GM19372 (cell line): ENCODE measurements around the gene NINL.
"Not testable (repeated sequence)": the region's sequence is repeated elsewhere in the genome, so short reads cannot be mapped to it uniquely, and the experiment has no call there.

Source experiments
- ATAC-seq: cut with Tn5 transposase; IDR thresholded peaks from one replicate; pipeline ENCODE4 v1.9.1; 2021; ENCODE audit warnings: mild to moderate bottlenecking, low read depth, moderate library complexity; ENCODE audit not compliant: unreplicated experiment

NINL gene

DNA sequence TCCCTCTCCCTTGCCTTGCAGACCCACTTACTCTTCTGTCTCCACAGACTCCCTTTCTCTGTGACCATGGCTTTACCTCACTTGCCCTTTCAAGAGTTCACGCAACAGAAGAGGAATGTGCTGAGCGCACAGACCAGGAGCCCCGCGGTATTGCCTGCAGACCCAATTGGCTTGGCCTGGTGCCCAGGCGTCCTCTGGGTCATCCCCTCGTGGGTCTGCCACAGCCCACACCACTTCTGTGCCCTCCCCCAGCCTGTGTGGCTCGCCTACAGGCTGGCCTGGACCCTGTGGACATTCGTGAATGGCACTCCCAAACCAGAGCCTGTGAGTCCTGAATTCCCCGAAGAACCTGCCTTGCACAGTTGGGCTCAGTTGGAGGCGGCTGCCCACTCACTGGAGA is 15.3 kb upstream of the NINL start:
- ATAC-seq = no peak

DNA sequence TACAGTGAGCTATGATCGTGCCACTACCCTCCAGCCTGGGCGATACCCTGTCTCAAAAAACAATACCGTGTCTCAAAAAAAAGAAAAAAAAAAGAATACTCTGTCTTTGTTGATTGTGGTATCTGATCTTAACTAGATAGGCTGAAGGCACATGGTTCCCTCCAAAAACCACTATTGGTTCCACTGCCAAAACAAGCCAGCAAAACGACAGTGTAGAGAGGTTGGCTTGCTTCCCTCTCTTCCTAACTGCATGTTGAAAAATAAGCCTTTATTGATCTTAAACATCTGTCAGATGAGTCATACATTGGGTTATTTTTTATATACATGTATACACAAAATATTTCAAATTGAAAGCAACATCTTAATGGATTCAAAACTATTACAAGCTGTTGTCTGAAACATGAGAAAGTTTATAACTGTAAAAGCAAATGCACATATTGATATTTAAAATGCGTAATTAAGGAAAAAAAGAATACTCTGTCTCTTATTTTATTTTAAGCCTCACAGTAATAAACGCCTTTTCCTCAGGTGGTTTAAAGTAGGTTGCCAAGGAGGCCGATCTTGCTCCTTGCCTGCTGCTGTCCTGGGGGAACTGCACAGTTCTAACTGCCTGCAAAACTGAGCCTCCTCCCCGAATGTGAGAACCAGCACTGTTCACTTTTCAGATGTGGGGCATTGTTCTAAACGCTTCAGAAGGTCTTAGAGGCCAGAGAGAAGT is 7.0 kb upstream of the NINL start:
- no peak for ATAC-seq

DNA sequence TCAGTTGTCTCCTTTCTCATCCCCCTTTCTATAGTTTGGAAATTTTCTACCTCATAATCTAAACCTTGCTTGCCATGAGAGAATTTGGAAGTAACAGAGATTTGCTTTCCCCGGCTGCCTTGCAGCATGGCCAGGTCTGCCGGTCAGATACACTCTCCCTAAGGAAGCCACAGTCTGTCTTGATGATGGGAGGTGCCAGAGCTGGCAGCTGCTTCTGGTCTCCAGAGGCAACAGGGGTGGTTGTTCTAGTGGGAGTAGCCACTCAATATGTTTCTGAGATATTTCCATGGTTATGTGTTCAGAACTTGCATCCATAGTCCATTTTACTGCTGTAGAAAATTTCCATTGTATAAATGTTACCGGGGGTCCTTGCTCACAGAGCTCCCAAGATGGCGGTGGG is 5.4 kb upstream of the NINL start:
- not testable (repeated sequence) for ATAC-seq

- no peak for ATAC-seq
These were observed 3.2 kb upstream of the NINL start for GRCh38 chr20:25588491-25588890.

- ATAC-seq = no peak
These were observed 2.2 kb upstream of the NINL start for GRCh38 chr20:25587536-25587935.

DNA sequence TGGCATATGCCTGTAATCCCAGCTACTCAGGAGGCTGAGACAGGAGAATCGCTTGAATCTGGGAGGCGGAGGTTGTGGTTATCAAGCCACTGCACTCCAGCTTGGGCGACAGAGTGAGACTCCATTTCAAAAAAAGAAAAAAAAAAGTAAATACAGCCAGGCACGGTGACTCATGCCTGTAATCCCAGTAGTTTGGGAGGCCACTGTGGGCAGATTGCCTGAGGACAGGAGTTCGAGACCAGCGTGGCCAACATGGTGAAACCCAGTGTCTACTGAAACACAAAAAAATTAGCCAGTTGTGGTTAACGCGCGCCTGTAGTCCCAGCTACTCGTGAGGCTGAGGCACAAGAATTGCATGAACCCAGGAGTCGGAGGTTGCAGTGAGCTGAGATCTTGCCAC is 1.5 kb upstream of the NINL start:
- no peak for ATAC-seq

DNA sequence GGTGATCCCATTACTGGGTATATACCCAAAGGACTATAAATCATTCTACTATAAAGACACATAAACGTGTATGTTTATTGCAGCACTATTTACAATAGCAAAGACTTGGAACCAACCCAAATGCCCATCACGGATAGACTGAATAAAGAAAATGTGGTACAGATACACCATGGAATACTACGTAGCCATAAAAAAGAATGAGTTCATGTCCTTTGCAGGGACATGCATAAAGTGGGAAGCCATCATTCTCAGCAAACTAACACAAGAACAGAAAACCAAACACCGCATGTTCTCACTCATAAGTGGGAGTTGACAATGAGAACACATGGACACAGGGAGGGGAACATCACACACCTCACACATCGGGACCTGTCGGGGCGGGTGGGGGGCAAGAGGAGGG is 1.7 kb downstream of the NINL start:
- not testable (repeated sequence) for ATAC-seq

- ATAC-seq = no peak
These were observed 4.6 kb downstream of the NINL start for GRCh38 chr20:25580711-25581110.

- no peak for ATAC-seq
These were observed 6.1 kb downstream of the NINL start for GRCh38 chr20:25579081-25579770.

DNA sequence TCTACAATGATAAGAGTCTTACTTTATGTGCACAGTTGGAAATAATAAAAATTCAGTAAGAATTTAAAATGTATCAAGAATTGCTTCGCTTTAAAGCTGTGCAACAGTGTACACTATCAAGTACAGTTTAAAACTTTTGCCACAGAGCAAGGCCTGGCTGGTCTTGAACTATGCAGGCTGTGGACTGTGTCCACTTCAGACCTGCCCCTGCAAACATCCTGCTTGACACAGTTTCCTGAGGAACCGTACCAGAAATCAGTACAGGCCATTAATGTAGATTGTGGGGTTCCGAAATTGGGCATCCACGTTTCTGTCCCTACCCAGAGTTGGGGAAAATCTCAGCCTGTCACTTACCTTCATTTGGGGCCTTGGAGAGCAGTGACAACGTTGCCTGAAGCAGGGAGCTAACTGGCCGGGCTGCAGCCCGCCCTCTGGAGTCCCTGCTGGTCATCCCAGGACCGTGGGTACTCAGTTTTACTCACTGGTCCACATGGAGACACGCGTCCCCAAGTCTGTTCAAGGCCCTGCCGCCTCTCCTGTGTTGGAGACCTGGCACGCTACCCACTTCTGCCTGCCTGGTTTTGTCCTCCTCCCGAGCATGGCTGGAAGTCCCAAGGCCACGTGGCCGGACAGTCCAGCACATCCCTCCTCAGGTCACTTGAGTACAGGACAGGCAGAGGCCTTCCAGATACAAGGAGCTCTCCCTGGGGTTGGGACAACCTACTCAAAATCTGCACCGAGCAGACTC is 8.4 kb downstream of the NINL start:
- ATAC-seq = no peak

- ATAC-seq = no peak
These were observed 10.9 kb downstream of the NINL start for GRCh38 chr20:25574411-25574810.

DNA sequence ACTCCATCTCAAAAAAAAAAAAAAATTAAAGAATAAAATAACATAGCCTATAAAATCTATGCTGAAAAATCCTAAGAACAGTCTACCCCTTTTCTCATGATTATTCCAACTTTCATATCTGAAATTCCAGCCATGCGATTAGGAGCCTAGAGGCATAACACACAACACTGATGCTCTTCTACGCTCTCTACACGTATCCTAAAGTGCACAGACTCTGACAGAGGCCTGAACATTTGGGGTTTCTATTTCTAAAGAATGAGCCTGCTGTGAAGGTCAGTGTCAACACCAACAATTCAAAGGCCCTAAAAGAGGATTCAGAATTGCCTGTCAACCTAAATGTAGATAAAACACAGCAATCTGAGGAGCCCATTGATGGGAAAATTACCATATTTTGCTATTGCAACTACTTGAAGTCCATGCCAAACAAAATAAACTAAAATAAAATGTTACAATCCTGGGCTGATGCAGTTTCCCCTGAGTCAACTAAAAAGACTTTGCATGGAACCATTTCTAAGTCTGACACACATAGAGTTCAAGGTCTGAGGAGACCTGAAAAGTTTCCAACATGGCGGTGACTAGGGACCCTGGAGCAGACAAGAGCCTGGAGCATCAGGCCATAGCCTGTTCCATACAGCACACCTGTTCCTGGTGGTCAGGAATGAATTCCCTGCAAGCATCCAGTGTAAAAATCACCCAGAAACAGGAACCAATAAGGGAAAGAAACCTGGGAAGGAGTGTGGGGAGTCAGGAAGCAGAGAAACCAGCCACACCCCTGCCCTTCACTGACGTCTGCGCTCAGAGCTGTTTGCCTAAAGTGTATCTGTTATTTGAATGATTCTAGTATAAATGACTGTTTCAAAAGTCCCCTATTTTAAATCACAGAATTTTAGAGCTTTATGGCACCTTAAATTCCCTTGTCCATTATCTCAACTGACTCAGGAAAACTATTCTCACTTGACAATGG is 11.8 kb downstream of the NINL start:
- ATAC-seq = no peak

- ATAC-seq = no peak
These were observed 13.5 kb downstream of the NINL start for GRCh38 chr20:25571817-25572216.

DNA sequence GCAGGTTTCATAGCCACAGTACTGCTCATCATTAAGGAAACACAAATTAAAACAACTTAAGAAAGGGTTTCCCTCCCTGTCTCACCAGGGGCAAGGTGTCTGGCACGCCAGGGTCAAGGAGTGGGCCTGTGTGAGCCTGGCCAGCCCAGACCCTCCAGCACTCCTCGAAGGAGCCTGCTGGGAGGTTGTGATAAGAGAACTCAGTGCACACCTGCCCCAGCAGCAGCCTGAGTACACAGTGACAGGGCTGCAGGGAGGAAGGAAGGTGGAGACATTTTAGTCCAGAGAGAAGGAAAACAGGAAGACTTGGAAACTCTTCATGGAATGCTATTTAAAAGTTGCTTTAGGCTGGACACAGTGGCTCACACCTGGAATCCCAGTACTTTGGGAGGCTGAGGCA is 14.1 kb downstream of the NINL start:
- no peak for ATAC-seq

DNA sequence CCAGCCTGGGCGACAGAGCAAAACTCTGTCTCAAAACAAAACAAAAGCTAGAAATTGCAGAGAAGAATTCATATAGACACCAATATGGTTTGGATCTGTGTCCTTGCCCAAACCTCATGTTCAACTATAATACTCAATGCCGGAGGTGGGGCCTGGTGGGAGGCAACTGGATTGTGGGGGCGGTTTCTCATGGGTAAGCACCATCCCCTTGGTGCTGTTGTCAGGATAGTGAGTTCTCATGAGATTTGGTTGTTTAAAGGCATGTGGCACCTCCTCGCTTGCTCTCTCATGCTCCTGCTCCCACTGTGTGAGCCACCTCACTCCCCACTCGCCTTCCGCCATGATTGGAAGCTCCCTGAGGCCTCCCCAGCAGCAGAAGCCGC is 15.2 kb downstream of the NINL start:
- no peak for ATAC-seq

- no peak for ATAC-seq
These were observed 18.0 kb downstream of the NINL start for GRCh38 chr20:25567286-25567685.

DNA sequence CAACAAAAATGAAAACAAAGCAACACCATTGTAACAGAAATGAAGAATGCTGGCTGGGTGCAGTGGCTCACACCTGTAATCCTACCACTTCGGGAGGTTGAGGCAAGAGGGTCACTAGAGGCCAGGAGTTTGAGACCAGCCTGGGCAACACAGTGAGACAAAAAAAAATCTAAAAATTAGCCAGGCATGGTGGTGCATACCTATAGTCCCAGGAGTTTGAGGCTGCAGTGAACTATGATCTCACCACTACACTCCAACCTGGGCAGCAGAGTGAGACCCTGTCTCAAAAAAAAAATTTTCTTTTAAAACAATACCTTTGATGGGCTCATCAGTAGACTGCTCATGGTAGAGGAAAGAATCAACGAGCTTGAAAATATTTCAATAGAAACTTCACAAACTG is 18.5 kb downstream of the NINL start:
- no peak for ATAC-seq

GRCh38 chr20:25565578-25566157 is 19.7 kb downstream of the NINL start:
- ATAC-seq = no peak

DNA sequence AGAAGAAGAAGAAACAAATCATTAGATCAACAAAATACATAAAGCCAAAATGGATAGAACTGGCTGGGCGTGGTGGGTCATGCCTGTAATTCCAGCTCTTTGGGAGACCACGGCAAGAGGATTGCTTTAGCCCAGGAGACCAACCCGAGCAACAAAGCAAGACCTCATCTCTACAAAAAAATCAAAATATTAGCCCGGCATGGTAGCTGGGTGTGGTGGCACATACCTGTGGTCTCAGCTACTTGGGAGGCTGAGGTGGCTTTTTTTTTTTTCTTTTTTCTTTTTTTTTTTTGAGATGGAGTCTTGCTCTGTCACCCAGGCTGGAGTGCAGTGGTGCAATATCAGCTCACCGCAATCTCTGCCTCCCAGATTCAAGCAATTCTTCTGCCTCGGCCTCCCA is 21.5 kb downstream of the NINL start:
- ATAC-seq = no peak

DNA sequence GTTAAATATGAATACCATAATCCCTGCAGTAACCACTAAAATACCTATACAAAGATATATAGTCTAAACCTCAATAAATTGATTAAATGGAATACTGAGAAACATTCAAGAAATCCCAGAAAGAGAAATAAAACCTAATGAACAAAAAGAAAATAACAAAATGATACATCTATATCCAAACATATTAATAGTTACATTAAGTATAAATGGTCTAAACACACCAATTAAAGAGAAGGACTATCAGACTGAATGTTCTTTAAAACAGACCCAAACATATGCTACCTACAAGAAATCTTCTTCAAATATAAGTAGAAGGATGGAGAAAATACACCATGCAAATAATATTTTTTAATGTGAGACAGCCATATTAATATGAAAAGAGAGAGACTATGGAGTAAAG is 22.0 kb downstream of the NINL start:
- no peak for ATAC-seq
